Activated CD8-positive, alpha-beta T cell treated with anti-CD3 and anti-CD28 coated beads for 36 hours (primary cell): ENCODE data around the gene FSD1L. TPM values are rescaled to one million over a fixed set of nuclear protein-coding genes. Genes with fewer than 3 reads are reported as not detected.

Experiments
- ATAC-seq: fragments of 200-7000 bp; cut with Tn5 transposase; one replicate; pipeline ENCODE4 v1.10.0; 2021; ENCODE audit warnings: mild to moderate bottlenecking, moderate library complexity
- CTCF ChIA-PET: fragments of 350-600 bp; sonication (Branson Sonifier 250); formaldehyde crosslinking; loops from one replicate; lab custom pipeline; 2021; ENCODE audit warnings: antibody characterized with exemption; lab: Charles Lee
- POLR2A ChIA-PET: fragments of 350-600 bp; sonication (Branson Sonifier 250); formaldehyde crosslinking; loops from one replicate; lab custom pipeline; 2021; ENCODE audit warnings: antibody characterized with exemption; lab: Charles Lee
- DNase-seq: peaks from one replicate; pipeline ENCODE4 v3.0.0-alpha.2; 2020
- H3K27ac Mint-ChIP-seq: one replicate; pipeline ENCODE4 v1.8.0; 2021; ENCODE audit warnings: mild to moderate bottlenecking, mixed read lengths
- H3K27me3 Mint-ChIP-seq: one replicate; pipeline ENCODE4 v1.8.0; 2021; ENCODE audit warnings: mixed read lengths
- H3K36me3 Mint-ChIP-seq: one replicate; pipeline ENCODE4 v1.8.0; 2021; ENCODE audit warnings: low read depth, mixed read lengths
- H3K4me1 Mint-ChIP-seq: one replicate; pipeline ENCODE4 v1.8.0; 2021; ENCODE audit warnings: low read depth, mixed read lengths
- H3K4me3 Mint-ChIP-seq: one replicate; pipeline ENCODE4 v1.8.0; 2021; ENCODE audit warnings: mild to moderate bottlenecking, moderate library complexity, mixed read lengths
- H3K9me3 Mint-ChIP-seq: one replicate; pipeline ENCODE4 v1.8.0; 2021; ENCODE audit warnings: mixed read lengths
- CTCF ChIP-seq: fragments of 200-600 bp; IDR thresholded peaks from one replicate; pipeline ENCODE4 v1.8.0; 2022; ENCODE audit warnings: antibody characterized with exemption, mild to moderate bottlenecking
- intact Hi-C: fragments of 100-400 bp; cut with micrococcal nuclease; formaldehyde crosslinking; loops from one replicate; pipeline ENCODE4 v1.10.0; 2022
- total RNA-seq, 2 experiments: library from RNA; stranded (reverse); gene quantifications; one replicate each; pipeline ENCODE4 v1.2.3, GENCODE V29; 2021

The FSD1L gene
- total RNA-seq, 2 experiments from 2014 or later = 1.3 TPM

GRCh38 chr9:105468875-105469274, 21.0 kb downstream of the FSD1L start:
- ChIA-PET POLR2A (interaction anchor here (0.6 kb wide), 1 partner anchor 124 kb away, joined by 3 read pairs; no protein-coding TSS in a partner anchor), CTCF (no interaction called here)
- no peaks in the 10 kb centered on the region for H3K9me3 Mint-ChIP-seq
- H3K36me3 Mint-ChIP-seq = peaks cover 2% of the 10 kb centered on the region
- DNase-seq = no peak
- no peak overlapping the region for H3K27ac Mint-ChIP-seq
- H3K4me1 Mint-ChIP-seq = no peaks in the 10 kb centered on the region
- no peak for TF ChIP-seq CTCF
- H3K27me3 Mint-ChIP-seq = no peaks in the 10 kb centered on the region
- intact Hi-C loops = no loop called here
- ATAC-seq = no peak
- H3K4me3 Mint-ChIP-seq = no peak overlapping the region

GRCh38 chr9:105473221-105473620, 25.4 kb downstream of the FSD1L start:
- no peak overlapping the region for H3K27ac Mint-ChIP-seq
- no peaks in the 10 kb centered on the region for H3K4me1 Mint-ChIP-seq
- intact Hi-C loops = no loop called here
- no peak overlapping the region for H3K4me3 Mint-ChIP-seq
- no peak for DNase-seq
- POLR2A ChIA-PET = no interaction called here
- ATAC-seq = no peak
- no peak for TF ChIP-seq CTCF
- CTCF ChIA-PET = no interaction called here
- H3K36me3 Mint-ChIP-seq = peaks cover 2% of the 10 kb centered on the region
- H3K9me3 Mint-ChIP-seq = no peaks in the 10 kb centered on the region
- peaks cover 2% of the 10 kb centered on the region for H3K27me3 Mint-ChIP-seq

GRCh38 chr9:105475302-105475701, 27.5 kb downstream of the FSD1L start:
- no peak for TF ChIP-seq CTCF
- CTCF ChIA-PET = no interaction called here
- no peak overlapping the region for H3K27ac Mint-ChIP-seq
- H3K4me1 Mint-ChIP-seq = no peaks in the 10 kb centered on the region
- H3K4me3 Mint-ChIP-seq = no peak overlapping the region
- H3K27me3 Mint-ChIP-seq = peaks cover 2% of the 10 kb centered on the region
- H3K9me3 Mint-ChIP-seq = no peaks in the 10 kb centered on the region
- ATAC-seq = no peak
- DNase-seq = no peak
- H3K36me3 Mint-ChIP-seq = no peaks in the 10 kb centered on the region
- intact Hi-C loops = no loop called here
- POLR2A ChIA-PET = no interaction called here

- ATAC-seq (no peak), DNase-seq (no peak)
- TF ChIP-seq CTCF = no peak
- no peaks in the 10 kb centered on the region for H3K9me3 Mint-ChIP-seq
- H3K27ac Mint-ChIP-seq = no peak overlapping the region
- no peaks in the 10 kb centered on the region for H3K4me1 Mint-ChIP-seq
- H3K27me3 Mint-ChIP-seq = peaks cover 2% of the 10 kb centered on the region
- POLR2A ChIA-PET = interaction anchor here (0.7 kb wide), 1 partner anchor 1396 kb away, joined by 3 read pairs; no protein-coding TSS in a partner anchor
- no peak overlapping the region for H3K4me3 Mint-ChIP-seq
- H3K36me3 Mint-ChIP-seq = no peaks in the 10 kb centered on the region
- intact Hi-C loops = no loop called here
- CTCF ChIA-PET = no interaction called here
These were observed 32.0 kb downstream of the FSD1L start for GRCh38 chr9:105479846-105480245.

GRCh38 chr9:105483618-105484017, 35.8 kb downstream of the FSD1L start:
- POLR2A ChIA-PET = no interaction called here
- H3K36me3 Mint-ChIP-seq = no peaks in the 10 kb centered on the region
- TF ChIP-seq CTCF = no peak
- H3K27ac Mint-ChIP-seq = no peak overlapping the region
- H3K9me3 Mint-ChIP-seq = no peaks in the 10 kb centered on the region
- intact Hi-C loops = no loop called here
- no peaks in the 10 kb centered on the region for H3K27me3 Mint-ChIP-seq
- no peak for DNase-seq
- H3K4me1 Mint-ChIP-seq = no peaks in the 10 kb centered on the region
- no peak overlapping the region for H3K4me3 Mint-ChIP-seq
- CTCF ChIA-PET = no interaction called here
- no peak for ATAC-seq
